H9 (cell line): ENCODE data around the gene AVL9. TPM values are rescaled to one million over a fixed set of nuclear protein-coding genes. Genes with fewer than 3 reads are reported as not detected.

Source experiments
- DNase-seq: peaks from one replicate; pipeline ENCODE4 v3.0.0-alpha.2; 2017
- H2AFZ ChIP-seq: one replicate; pipeline ENCODE4 v1.6.1; 2013; ENCODE audit warnings: mild to moderate bottlenecking, low read length, control low read depth, moderate library complexity
- H2AK5ac ChIP-seq: 2 replicates; pipeline ENCODE4 v1.6.1; 2013; ENCODE audit warnings: low read length, control low read depth, mixed read lengths; ENCODE audit not compliant: insufficient read length
- H2BK120ac ChIP-seq: one replicate; pipeline ENCODE4 v1.6.1; 2013; ENCODE audit warnings: low read depth, mild to moderate bottlenecking, low read length, control low read depth, inconsistent platforms; ENCODE audit not compliant: poor library complexity, severe bottlenecking
- H2BK12ac ChIP-seq: 2 replicates; pipeline ENCODE4 v1.6.1; 2013; ENCODE audit warnings: low read length, control low read depth, mixed read lengths, low read depth; ENCODE audit not compliant: insufficient read length
- H2BK15ac ChIP-seq: 2 replicates; pipeline ENCODE4 v1.6.1; 2013; ENCODE audit warnings: low read depth, low read length, control low read depth
- H2BK20ac ChIP-seq: one replicate; pipeline ENCODE4 v1.6.1; 2013; ENCODE audit warnings: low read depth, mild to moderate bottlenecking, low read length, control low read depth, inconsistent platforms; ENCODE audit not compliant: poor library complexity, severe bottlenecking
- H2BK5ac ChIP-seq: 2 replicates; pipeline ENCODE4 v1.6.1; 2013; ENCODE audit warnings: low read length, control low read depth, mixed read lengths; ENCODE audit not compliant: insufficient read length
- H3K14ac ChIP-seq: 2 replicates; pipeline ENCODE4 v1.6.1; 2013; ENCODE audit warnings: low read length, control low read depth; ENCODE audit not compliant: insufficient read depth
- H3K18ac ChIP-seq: 2 replicates; pipeline ENCODE4 v1.6.1; 2013; ENCODE audit warnings: low read depth, mild to moderate bottlenecking, mixed read lengths, low read length, control low read depth; ENCODE audit not compliant: insufficient read length
- H3K23ac ChIP-seq: 2 replicates; pipeline ENCODE4 v1.6.1; 2013; ENCODE audit warnings: low read length, control low read depth, mixed read lengths, low read depth; ENCODE audit not compliant: insufficient read length
- H3K23me2 ChIP-seq: 2 replicates; pipeline ENCODE4 v1.6.1; 2013; ENCODE audit warnings: low read depth, mild to moderate bottlenecking, mixed read lengths, low read length, control low read depth; ENCODE audit not compliant: insufficient read length, poor library complexity, severe bottlenecking
- H3K27ac ChIP-seq: 2 replicates; pipeline ENCODE4 v1.5.1; 2013; ENCODE audit warnings: low read length, control low read depth, mixed read lengths, low read depth; ENCODE audit not compliant: insufficient read length
- H3K27me3 ChIP-seq: 2 replicates; pipeline ENCODE4 v1.6.1; 2013; ENCODE audit warnings: low read length, control low read depth, inconsistent platforms; ENCODE audit not compliant: insufficient read depth
- H3K4ac ChIP-seq: 2 replicates; pipeline ENCODE4 v1.6.1; 2013; ENCODE audit warnings: low read depth, mild to moderate bottlenecking, control low read depth, inconsistent platforms, low read length, moderate library complexity
- H3K4me1 ChIP-seq: 2 replicates; pipeline ENCODE4 v1.6.1; 2013; ENCODE audit warnings: low read length, control low read depth, inconsistent platforms; ENCODE audit not compliant: insufficient read depth
- H3K4me2 ChIP-seq: 2 replicates; pipeline ENCODE4 v1.6.1; 2013; ENCODE audit warnings: low read length, control low read depth, mixed read lengths; ENCODE audit not compliant: insufficient read length, insufficient read depth
- H3K56ac ChIP-seq: 2 replicates; pipeline ENCODE4 v1.6.1; 2013; ENCODE audit warnings: low read depth, mild to moderate bottlenecking, mixed read lengths, low read length, control low read depth; ENCODE audit not compliant: insufficient read length
- H3K79me1 ChIP-seq: 2 replicates; pipeline ENCODE4 v1.6.1; 2013; ENCODE audit warnings: low read depth, mild to moderate bottlenecking, moderate library complexity, low read length, control low read depth, inconsistent platforms; ENCODE audit not compliant: insufficient read depth, poor library complexity, severe bottlenecking
- H3K79me2 ChIP-seq: 2 replicates; pipeline ENCODE4 v1.6.1; 2013; ENCODE audit warnings: low read length, control low read depth, inconsistent platforms; ENCODE audit not compliant: insufficient read depth
- H3K9ac ChIP-seq: 2 replicates; pipeline ENCODE4 v1.6.1; 2013; ENCODE audit warnings: low read length, control low read depth, mixed read lengths; ENCODE audit not compliant: insufficient read length; ENCODE audit errors: extremely low read depth
- H3K9me3 ChIP-seq: one replicate; pipeline ENCODE4 v1.6.1; 2013; ENCODE audit warnings: low read depth, low read length, inconsistent platforms; ENCODE audit not compliant: control insufficient read depth
- H3T11ph ChIP-seq: one replicate; pipeline ENCODE4 v1.6.1; 2013; ENCODE audit warnings: mild to moderate bottlenecking, low read length, control low read depth, inconsistent platforms
- H4K20me1 ChIP-seq: one replicate; pipeline ENCODE4 v1.6.1; 2013; ENCODE audit not compliant: control insufficient read depth, insufficient read length, insufficient read depth
- H4K5ac ChIP-seq: 2 replicates; pipeline ENCODE4 v1.6.1; 2013; ENCODE audit warnings: low read depth, mild to moderate bottlenecking, mixed read lengths, low read length, control low read depth; ENCODE audit not compliant: insufficient read length
- H4K8ac ChIP-seq: replicated peaks from 2 replicates; pipeline ENCODE4 v1.6.1; 2013; ENCODE audit warnings: low read length, control low read depth, mixed read lengths, low read depth; ENCODE audit not compliant: insufficient read length
- H4K91ac ChIP-seq: 2 replicates; pipeline ENCODE4 v1.6.1; 2013; ENCODE audit warnings: low read depth, mild to moderate bottlenecking, moderate library complexity, mixed read lengths, low read length, control low read depth; ENCODE audit not compliant: insufficient read length
- H3K27ac Mint-ChIP-seq, 3 experiments: 2 replicates in 2 of 3; 3 replicates in 1 of 3; pipeline ENCODE4 v1.8.0; 2020 to 2021; ENCODE audit warnings: mixed read lengths in 3 of 3, mild to moderate bottlenecking in 1 of 3, moderate library complexity in 1 of 3
- H3K27me3 Mint-ChIP-seq: 2 replicates; pipeline ENCODE4 v1.8.0; 2021; ENCODE audit warnings: low read depth, mild to moderate bottlenecking, moderate library complexity, mixed read lengths
- H3K36me3 Mint-ChIP-seq, 3 experiments: 2 replicates in 2 of 3; 3 replicates in 1 of 3; pipeline ENCODE4 v1.8.0; 2020 to 2021; ENCODE audit warnings: low read depth in 3 of 3, mixed read lengths in 3 of 3; ENCODE audit not compliant: insufficient read depth in 1 of 3
- H3K4me1 Mint-ChIP-seq, 2 experiments: 2 replicates each; pipeline ENCODE4 v1.8.0; 2020; ENCODE audit warnings: mixed read lengths in 2 of 2
- H3K4me3 Mint-ChIP-seq, 2 experiments: 2 replicates in 1 of 2; 3 replicates in 1 of 2; pipeline ENCODE4 v1.8.0; 2020 to 2021; ENCODE audit warnings: mild to moderate bottlenecking in 2 of 2, mixed read lengths in 2 of 2, moderate library complexity in 1 of 2
- H3K9me3 Mint-ChIP-seq, 2 experiments: 2 replicates in 1 of 2; 3 replicates in 1 of 2; pipeline ENCODE4 v1.8.0; 2020; ENCODE audit warnings: mild to moderate bottlenecking in 2 of 2, mixed read lengths in 2 of 2, moderate library complexity in 1 of 2
- WGBS: extraction: QIAGEN DNeasy Blood & Tissue Kit; methylation state at CpG from one replicate; pipeline ENCODE4 v1.1.7; 2013; ENCODE audit warnings: missing lambda C conversion rate, low lambda C conversion rate, mixed read lengths; ENCODE audit not compliant: insufficient read length; ENCODE audit errors: extremely low coverage; 5-methylcytosine and 5-hydroxymethylcytosine counted together
- total RNA-seq: library from RNA; stranded (reverse); gene quantifications from 2 replicates; pipeline ENCODE4 v1.2.1, GENCODE V29; 2021
- TF ChIP-seq, protein P1 (sequence below): fragments of 200-600 bp; sonication (generic); conservative IDR thresholded peaks from 3 replicates; pipeline ENCODE4 v1.8.0; 2021; ENCODE audit warnings: antibody characterized with exemption, mild to moderate bottlenecking

The AVL9 gene
- total RNA-seq, 1 experiment from 2014 or later, result 38.7 TPM

DNA sequence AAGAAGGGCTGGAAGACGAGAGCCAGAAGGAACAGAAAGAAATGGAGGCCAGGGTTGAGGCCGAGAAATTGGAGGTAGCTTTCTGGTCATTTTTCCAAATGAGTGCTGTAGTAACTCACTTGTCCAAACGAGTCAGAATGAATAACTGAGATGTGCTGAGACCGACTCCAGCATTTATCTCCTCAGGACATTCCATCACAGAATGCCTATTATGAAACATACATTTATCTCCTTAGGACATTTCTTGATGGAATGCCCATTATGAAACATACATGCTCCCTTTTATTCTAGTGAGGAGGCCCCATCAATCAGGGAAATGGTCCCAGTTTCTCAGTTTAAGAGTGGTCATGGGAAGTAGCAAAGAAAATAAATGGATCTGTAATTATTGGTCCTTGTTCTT is 16.5 kb downstream of the AVL9 start:
- Histone ChIP-seq H2BK5ac (no peak overlapping the region), H4K91ac (no peak overlapping the region), H3K27ac (no peak overlapping the region), H3K18ac (no peak overlapping the region), H3K4me2 (no peak overlapping the region), H2BK20ac (no peak overlapping the region), H2BK12ac (no peak overlapping the region), H2BK15ac (no peak overlapping the region), H3K14ac (no peak overlapping the region), H3K79me2 (peaks cover 15% of the 10 kb centered on the region; the same call in 1 of the 2 replicates), H4K20me1 (no peaks in the 10 kb centered on the region), H3K9me3 (peaks cover 6% of the 10 kb centered on the region), H3K56ac (no peak overlapping the region), H2AFZ (no peak overlapping the region), H3K23me2 (no peaks in the 10 kb centered on the region), H3K4me1 (peaks cover 6% of the 10 kb centered on the region; the same call in 1 of the 2 replicates), H3K9ac (no peak overlapping the region), H2BK120ac (no peak overlapping the region), H3K79me1 (peaks cover 7% of the 10 kb centered on the region), H2AK5ac (no peak overlapping the region), H3T11ph (no peak overlapping the region), H3K4ac (no peak overlapping the region), H3K23ac (no peak overlapping the region), H4K5ac (no peak overlapping the region), H3K27me3 (no peaks in the 10 kb centered on the region), H4K8ac (no peak overlapping the region)
- Mint-ChIP-seq H3K4me1 (peaks cover 35 to 38% of the 10 kb centered on the region in 2 experiments), H3K27ac (peak overlapping the region; percentile 22 to 79 (median 58); a peak in 3 of 7 replicates), H3K36me3 (peaks cover 60 to 86% (median 68%) of the 10 kb centered on the region in 3 experiments), H3K27me3 (no peaks in the 10 kb centered on the region), H3K9me3 (peaks cover 25 to 60% of the 10 kb centered on the region in 2 experiments), H3K4me3 (peak overlapping the region in 1 of 2 experiments; percentile 35; a peak in 2 of 5 replicates)
- TF ChIP-seq, protein P1, sequence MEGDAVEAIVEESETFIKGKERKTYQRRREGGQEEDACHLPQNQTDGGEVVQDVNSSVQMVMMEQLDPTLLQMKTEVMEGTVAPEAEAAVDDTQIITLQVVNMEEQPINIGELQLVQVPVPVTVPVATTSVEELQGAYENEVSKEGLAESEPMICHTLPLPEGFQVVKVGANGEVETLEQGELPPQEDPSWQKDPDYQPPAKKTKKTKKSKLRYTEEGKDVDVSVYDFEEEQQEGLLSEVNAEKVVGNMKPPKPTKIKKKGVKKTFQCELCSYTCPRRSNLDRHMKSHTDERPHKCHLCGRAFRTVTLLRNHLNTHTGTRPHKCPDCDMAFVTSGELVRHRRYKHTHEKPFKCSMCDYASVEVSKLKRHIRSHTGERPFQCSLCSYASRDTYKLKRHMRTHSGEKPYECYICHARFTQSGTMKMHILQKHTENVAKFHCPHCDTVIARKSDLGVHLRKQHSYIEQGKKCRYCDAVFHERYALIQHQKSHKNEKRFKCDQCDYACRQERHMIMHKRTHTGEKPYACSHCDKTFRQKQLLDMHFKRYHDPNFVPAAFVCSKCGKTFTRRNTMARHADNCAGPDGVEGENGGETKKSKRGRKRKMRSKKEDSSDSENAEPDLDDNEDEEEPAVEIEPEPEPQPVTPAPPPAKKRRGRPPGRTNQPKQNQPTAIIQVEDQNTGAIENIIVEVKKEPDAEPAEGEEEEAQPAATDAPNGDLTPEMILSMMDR, result no peak
- DNase-seq, result no peak
- WGBS, result no CpG with 5 or more reads among the region's 4 CpGs
